RWPE1 (cell line): ENCODE measurements around the gene ABCA2.

Source experiments
- CTCF ChIA-PET: fragments of 350-600 bp; sonication (Branson Sonifier 250); formaldehyde crosslinking; extraction: SDS; loops from one replicate; lab custom pipeline; 2021; lab: Yijun Ruan, JAX
- POLR2A ChIA-PET: fragments of 400-600 bp; formaldehyde crosslinking; extraction: SDS; loops from one replicate; lab custom pipeline; 2020; ENCODE audit warnings: antibody characterized with exemption; ENCODE audit not compliant: low non-redundant PET; lab: Yijun Ruan, JAX
- DNase-seq: peaks from one replicate; pipeline ENCODE4 v3.0.0; 2012; ENCODE audit warnings: low spot score
- H3K27ac ChIP-seq: fragments of 450-650 bp; 2 replicates; pipeline ENCODE4 v1.5.1; 2017
- CTCF ChIP-seq: fragments of 450-650 bp; conservative IDR thresholded peaks from 2 replicates; pipeline ENCODE4 v1.5.1; 2017; ENCODE audit warnings: low read depth, mild to moderate bottlenecking

ABCA2 gene

GRCh38 chr9:136968333-136969127 is 59.5 kb downstream of the ABCA2 start:
- ChIA-PET POLR2A (no interaction called here), CTCF (interaction anchor here (0.6 kb wide), 1 partner anchor 483 kb away, joined by 5 read pairs; no protein-coding TSS in a partner anchor)
- peak overlapping the region; percentile 7; the same call in 1 of the 2 replicates for H3K27ac ChIP-seq
- TF ChIP-seq CTCF: no peak
- DNase-seq: no peak

DNA sequence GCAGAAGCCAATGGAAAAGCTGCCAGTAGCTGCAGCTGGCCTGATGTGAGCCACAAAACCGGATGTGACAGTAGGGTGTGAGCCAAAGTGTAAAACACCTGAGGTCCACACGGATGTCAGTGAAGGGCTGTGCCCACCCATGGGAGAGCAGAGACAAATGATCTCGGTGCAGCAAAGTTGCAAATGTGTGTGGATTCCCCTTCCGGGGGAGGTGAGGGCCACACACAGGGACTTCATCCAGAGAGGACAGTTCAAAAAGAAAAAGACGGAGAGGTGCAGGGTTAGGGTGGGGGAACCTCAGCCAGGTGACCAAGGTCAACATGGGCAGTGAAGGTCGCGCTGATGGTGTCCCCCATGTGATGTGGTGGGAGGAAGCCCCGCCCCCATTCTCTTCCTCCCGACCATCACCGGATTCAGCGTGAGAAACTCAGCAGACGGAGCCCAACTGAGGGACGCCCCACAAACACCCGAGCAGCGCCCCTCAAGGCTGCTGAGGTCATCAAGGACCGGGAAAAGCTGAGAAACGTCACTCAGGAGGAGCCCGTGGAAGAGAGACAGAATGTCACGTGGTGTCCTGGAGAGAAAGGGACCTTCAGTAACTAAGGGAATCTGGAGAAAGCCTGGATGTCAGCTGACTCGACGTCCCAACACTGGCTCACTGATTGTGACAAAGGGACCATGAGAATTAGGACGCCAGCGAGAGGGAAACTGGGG is 62.1 kb downstream of the ABCA2 start:
- CTCF ChIA-PET: interaction anchor here (0.6 to 1.0 kb wide), 3 partner anchors 9 to 478 kb away, joined by 3 to 4 read pairs (median 3); no protein-coding TSS in a partner anchor
- POLR2A ChIA-PET: no interaction called here
- no peak for DNase-seq
- TF ChIP-seq CTCF: no peak
- H3K27ac ChIP-seq: no peak overlapping the region

- CTCF ChIA-PET: interaction anchor here (0.7 to 1.4 kb wide), 5 partner anchors 10 to 535 kb away, joined by 3 to 5 read pairs (median 3); partner anchors contain the start of gene FBXW5
- H3K27ac ChIP-seq: peak overlapping the region; percentile 66
- POLR2A ChIA-PET: interaction anchor here (0.6 kb wide), 1 partner anchor 13 kb away, joined by 3 read pairs; no protein-coding TSS in a partner anchor
- no peak for DNase-seq
- no peak for TF ChIP-seq CTCF
These were observed 63.1 kb downstream of the ABCA2 start for GRCh38 chr9:136964833-136965422.

DNA sequence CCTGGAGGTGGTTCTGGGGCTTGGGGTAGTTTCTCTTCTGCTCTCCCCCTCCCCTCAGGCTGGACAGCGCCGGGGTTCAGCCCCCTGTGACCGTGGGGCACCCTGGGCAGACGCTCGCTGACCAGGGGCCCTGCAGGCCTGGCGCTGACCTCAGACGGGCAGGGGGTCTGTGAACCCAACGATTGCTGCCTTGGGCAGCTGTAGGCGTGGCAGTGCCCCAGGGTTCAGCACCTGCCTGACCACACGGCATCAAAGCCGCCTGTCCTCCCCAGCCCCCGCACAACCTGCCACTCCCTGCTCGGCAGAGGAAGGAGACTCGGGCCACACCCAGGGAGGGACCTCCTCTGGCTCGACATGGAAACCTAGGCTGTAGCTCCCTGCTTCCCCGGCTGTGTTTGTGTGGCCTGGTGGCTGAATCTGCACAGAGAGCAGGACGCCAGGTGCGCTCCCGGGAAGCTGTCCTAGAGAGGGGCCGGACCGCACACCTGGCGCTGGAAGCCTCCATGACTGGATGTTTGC is 63.8 kb downstream of the ABCA2 start:
- TF ChIP-seq CTCF: no peak
- peak; percentile 59 for DNase-seq
- ChIA-PET POLR2A (interaction anchor here (0.6 kb wide), 1 partner anchor 14 kb away, joined by 3 read pairs; no protein-coding TSS in a partner anchor), CTCF (interaction anchor here (0.9 to 1.4 kb wide), 2 partner anchors 16 to 20 kb away, joined by 3 to 5 read pairs; partner anchors contain the start of gene FBXW5)
- H3K27ac ChIP-seq: peak overlapping the region; percentile 66

GRCh38 chr9:136963751-136964150 is 64.3 kb downstream of the ABCA2 start:
- CTCF ChIA-PET: interaction anchor here (1.4 kb wide), 1 partner anchor 16 kb away, joined by 5 read pairs; no protein-coding TSS in a partner anchor
- peak overlapping the region; percentile 66 for H3K27ac ChIP-seq
- no peak for TF ChIP-seq CTCF
- no peak for DNase-seq
- POLR2A ChIA-PET: no interaction called here
